Activated CD4-positive, alpha-beta T cell treated with anti-CD3 and anti-CD28 coated beads for 48 hours (primary cell): Measurements from ENCODE around the gene EHF.
"Not testable (repeated sequence)": the region's sequence is repeated elsewhere in the genome, so short reads cannot be mapped to it uniquely, and the experiment has no call there.

Experiments
- DNase-seq: peaks from one replicate; pipeline ENCODE4 v3.0.0-alpha.2; 2020

The EHF gene

DNA sequence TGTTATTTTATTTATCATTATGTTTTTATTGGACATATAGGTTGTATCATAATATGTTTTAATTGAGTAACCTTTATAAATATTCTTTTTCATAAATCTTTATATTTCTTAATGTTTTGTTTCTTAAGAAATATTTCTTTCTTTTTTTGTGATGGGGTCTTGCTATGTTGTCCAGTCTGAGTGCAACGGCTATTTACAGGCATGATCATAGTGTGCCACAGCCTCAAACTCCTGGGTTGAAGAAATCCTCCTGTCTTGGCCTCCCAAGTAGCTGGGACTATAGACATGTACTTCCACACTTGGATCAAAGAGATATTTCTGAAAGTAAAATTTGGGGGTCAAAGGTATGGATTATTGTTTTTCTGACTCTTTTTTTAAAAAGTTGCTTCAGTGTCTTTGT lies 53.1 kb downstream of the EHF start:
- no peak for DNase-seq

DNA sequence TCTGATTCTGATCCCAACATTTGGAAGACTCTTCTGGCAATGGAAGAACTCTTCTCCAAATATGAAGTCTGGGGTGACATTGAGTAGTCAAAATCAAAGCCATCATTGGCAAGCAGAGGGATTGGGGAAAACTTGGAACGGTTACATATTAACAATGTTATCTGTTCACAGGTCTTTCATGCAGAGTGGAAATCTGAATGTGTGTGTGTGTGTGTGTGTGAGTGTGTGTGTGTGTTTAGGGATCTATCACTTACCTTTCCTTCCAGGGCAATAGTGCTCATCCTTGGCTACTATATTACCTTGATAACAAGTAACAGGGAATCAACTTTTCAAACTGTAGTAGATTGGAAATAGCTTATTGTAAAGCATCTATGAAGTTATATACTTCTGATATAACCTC lies 55.3 kb downstream of the EHF start:
- no peak for DNase-seq

DNA sequence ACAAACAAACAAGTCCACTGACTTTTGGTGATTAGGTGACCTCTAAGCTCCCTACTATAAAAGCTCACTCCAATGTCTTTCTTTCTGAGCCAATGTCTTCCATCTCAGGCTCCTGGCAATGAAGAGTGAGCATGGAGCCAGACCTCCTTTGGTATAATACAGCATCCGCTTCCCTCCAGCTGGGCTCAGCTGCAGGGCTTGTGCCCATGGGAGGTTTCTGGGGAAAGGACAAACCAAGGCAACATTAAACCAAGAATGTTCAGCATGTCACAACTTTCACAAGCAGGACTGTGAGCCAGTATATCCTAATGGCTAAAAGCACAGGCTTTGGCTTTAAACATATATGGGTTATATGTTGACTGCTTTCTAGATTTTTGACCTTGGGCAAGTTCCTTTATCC lies 58.8 kb downstream of the EHF start:
- DNase-seq: no peak

DNA sequence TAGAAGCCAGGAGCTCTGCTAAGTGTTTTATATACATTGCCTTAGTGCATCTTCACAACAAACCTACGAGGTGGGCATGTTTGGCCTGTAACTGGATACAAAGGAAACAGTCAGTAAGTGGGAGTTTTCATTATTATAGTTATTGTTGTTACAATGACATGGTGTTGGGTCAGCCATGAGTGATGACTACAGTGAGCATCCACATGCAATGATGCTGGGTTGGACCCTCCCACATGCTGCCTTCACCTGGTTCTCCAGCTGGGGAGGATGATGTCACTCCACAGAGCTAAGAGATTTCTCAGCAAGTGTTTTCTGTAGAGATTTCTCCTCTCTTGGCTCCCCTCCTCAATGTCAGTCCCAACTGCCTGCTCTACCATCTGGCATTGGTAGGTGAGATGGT lies 59.3 kb downstream of the EHF start:
- DNase-seq: no peak

DNA sequence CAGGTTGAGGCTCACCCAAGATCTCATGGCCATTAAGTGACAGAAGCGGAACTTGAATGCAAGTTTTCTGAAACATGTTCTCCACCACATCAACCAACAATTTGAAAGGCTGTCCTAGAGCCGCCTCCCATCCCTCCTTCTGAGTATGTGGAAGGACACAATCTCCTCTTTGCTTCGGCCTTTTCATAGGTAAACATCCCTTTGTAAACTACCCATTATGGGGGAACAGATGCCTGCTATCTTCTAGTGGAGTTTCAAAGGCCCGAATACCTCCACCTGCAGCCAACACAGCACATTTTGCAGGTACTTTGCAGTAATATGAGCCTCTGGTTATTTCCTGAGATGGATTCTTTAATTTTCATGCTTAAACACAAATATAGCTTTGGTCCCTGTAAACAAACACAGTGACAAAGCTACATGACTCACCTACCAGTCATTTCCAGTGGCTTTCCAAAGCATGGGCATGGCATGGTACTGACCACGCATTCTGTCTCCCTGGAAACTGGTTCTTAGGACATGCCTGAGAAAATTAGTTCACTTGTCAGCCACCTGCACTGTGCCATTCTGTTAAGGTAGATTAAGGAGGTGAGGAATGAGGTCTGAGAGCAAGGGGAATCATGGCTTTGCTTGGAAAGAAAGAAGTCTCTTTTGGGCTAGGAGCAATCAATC lies 60.2 kb downstream of the EHF start:
- DNase-seq: no peak

DNA sequence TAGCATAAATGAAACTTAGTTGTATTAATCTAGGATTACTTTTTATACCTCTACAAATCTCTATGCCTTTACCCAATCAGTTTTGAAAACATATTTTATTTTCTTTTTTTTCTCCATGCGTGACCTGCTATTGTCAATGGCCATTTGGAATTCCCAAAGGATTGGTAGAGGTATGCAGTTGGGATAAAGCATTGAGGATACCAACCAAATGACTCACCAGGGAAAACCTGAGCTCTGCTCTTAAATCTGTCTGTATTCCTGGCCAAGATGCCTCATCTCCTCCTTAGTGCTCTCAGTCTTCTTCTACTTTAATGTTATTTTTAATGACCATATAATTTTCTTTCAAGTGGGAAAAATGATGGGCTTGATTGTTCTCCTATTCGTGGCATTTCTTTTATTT lies 61.9 kb downstream of the EHF start:
- DNase-seq: no peak

DNA sequence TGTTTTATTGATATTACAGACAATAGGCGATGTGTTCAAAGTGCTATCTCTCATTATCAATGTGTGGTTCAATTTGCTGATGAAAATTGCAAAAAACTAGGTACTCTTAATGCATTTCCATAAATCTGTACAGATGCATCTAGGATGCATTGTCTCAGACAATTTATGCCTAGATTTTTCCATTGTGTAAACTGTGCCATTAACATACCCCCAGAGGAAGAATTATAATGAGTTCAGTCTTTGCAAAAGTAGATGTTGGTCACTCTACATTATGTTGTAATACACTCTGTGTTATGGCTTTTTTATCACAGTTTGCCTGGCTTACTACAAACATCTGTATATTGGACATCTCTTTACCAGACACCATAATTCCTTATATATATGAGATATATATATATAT lies 62.5 kb downstream of the EHF start:
- no peak for DNase-seq

DNA sequence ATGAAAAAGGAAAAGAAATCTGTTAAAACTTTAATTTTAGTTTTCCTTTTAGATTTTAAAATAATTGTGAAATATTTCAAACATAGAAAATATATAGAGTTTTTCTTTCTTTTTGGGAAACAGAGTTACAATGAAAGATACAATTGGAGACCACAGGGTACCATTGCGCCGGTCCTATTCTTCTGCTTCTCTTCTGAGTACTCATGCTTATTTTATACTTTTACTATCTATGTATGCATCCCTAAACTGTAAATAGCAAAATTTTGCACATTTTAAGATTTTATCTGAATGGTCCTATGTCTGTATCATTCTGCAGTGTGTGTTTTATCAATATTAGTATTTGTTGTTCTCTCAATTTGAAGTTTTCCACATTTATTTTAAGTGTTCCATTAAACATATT lies 65.0 kb downstream of the EHF start:
- DNase-seq: no peak

DNA sequence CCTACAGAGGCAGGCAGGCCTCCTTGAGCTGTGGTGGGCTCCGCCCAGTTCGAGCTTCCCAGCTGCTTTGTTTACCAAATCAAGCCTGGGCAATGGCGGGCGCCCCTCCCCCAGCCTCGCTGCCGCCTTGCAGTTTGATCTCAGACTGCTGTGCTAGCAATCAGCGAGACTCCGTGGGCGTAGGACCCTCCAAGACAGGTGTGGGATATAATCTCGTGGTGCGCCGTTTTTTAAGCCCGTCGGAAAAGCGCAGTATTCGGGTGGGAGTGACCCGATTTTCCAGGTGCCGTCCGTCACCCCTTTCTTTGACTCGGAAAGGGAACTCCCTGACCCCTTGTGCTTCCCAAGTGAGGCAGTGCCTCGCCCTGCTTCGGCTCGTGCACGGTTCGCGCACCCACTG lies 71.4 kb downstream of the EHF start:
- DNase-seq: not testable (repeated sequence)

DNA sequence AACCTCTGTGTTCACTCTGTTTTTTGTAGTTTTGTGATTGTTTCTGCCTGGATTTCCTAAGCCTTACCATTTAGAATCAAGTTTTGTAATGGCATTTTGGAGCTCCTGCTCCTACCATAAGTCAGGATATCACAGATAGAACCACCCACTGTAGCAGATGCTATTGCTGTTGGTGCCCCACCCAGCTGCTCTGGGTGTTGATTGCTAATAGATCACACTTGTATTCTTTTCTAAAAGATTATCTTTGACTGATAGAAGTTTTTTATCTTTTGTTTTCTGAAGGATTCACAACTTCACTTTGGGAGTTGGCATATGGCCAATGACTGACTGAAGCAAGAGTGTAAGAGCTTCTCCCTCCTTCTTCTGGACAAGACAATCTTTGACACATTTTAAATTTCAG lies 76.0 kb downstream of the EHF start:
- no peak for DNase-seq

DNA sequence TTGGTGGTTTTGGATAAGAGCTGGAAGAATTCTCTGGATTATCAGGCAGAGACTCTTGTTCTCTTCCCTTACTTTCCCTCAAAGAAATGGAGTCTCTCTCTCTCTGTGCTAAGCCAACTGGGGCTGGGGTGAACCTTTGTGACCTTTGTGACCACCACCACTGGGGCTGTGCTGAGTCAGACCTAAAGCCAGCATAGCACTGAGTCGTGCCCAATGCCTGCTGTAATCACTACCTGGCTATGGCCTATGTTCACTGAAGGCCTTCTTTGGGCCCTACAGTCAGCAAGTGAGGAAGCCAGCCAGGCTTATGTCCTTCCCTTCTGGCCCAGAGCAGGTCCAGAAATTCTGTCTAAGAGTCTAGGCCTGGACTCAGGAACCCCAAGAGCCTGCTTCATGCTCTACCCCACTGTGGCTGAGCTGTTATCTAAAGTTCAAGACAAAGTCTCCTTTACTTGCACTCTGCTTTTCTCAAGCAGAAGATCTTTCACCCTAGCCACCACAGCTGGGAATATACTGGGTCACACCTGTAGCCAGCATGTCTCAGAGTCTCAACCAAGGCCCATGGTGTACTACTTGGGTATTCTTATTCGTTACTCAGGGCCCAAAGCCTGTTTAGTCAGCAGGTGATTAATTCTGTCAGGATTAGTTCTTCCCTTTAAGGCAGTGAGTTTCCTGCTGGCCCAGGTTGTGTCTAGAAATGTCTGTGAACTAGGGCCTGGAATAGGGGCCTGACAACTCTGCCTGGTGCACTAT lies 86.0 kb downstream of the EHF start:
- DNase-seq: no peak

DNA sequence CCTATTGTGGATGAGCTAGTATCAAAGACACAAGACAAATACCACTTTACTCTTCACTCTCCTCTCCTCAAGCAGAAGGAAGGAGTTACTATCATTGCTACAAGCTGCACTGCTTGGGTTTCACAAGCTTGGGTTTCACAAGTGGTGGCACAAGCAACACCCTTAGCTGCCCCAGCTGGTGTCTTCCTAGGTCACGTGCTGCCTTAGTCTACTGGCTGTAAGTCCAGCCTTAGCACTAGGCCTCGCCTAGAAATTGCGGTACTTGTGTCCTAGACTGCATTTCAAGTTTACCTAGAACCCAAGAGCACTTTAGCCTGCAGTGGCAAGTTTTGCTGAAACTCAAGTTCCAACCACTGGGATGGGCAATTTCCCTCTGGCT lies 86.6 kb downstream of the EHF start:
- no peak for DNase-seq
